GM10847 (cell line): ENCODE results near the gene OR4C3.
"Not testable (repeated sequence)": the region's sequence is repeated elsewhere in the genome, so short reads cannot be mapped to it uniquely, and the experiment has no call there.

Experiments
- POLR2A ChIP-seq: IDR thresholded peaks from 2 replicates; pipeline ENCODE4 v1.6.1; 2011; ENCODE audit not compliant: insufficient read length; ENCODE audit errors: extremely low read depth

The OR4C3 gene

GRCh38 chr11:48324620-48325019, at the start of gene OR4C3:
OR4C3 (plus strand) TSS chr11:48324920; CDS start chr11:48325022, 102 bp downstream.
- not testable (repeated sequence) for TF ChIP-seq POLR2A

- TF ChIP-seq POLR2A, result no peak
Observed at GRCh38 chr11:48305923-48306322, 18.8 kb upstream of the OR4C3 start, which contains the start of gene OR4S1. OR4S1 (plus strand) TSS chr11:48306223; CDS start chr11:48306223, 0 bp downstream.

GRCh38 chr11:48307760-48308386, 16.8 kb upstream of the OR4C3 start:
- TF ChIP-seq POLR2A, result no peak

GRCh38 chr11:48341466-48341865, 16.7 kb downstream of the OR4C3 start:
- no peak for TF ChIP-seq POLR2A

- TF ChIP-seq POLR2A, result no peak
Observed at GRCh38 chr11:48354013-48354412, 29.3 kb downstream of the OR4C3 start.

- TF ChIP-seq POLR2A, result no peak
Observed at GRCh38 chr11:48354677-48355076, 30.0 kb downstream of the OR4C3 start.

GRCh38 chr11:48366365-48366764, 41.6 kb downstream of the OR4C3 start, which contains the start of gene OR4C5:
OR4C5 (minus strand) TSS chr11:48366465; CDS start chr11:48366465, 0 bp downstream.
- no peak for TF ChIP-seq POLR2A
